Bone marrow (tissue), 2 donors: ENCODE data around the gene FAM149B1.
A peak's percentile ranks its signal among the peaks of the same experiment; 100 is the strongest.

Experiments
- DNase-seq, 2 donors: peaks; one replicate each; lab custom pipeline; 2025; lab: John Stamatoyannopoulos, UW

FAM149B1 gene

DNA sequence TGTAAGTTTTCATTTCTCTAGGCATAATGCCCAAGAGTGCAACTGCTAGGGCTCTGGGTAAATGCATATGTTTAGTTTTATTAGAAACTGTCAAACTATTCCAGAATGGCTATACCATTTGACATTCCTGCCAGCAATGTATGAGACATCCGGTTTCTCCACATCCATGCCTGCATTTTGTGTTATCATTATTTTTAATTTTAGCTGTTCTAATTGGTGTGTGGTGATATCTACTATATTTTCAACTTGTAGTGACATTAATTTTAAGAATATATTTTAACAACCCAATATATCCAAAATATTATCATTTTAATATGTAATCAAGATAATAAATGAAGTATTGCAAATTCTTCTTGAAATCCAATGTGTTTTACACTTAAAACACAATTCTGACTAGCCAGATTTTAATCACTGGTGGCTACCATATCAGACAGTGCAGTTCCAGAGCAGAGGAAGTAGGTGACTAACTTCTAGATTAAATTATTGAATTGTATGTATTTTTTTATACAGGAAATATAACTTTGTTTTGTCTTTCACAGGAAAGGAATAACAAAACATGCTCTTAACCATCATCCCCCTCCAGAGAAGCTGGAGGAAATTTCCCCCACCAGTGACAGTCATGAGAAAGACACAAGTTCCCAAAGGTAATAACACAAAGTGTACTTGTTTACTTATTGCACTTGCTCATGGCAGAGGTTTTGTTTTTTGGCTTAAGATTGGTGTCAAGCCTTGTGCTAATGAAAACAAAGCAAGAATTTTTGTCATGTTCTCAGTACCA, 6.4 kb downstream of the FAM149B1 start:
- no peak for DNase-seq

- no peak for DNase-seq
Observed at GRCh38 chr10:73182568-73182967, 14.6 kb downstream of the FAM149B1 start.

GRCh38 chr10:73183667-73184281, 15.9 kb downstream of the FAM149B1 start:
- DNase-seq = no peak

- no peak for DNase-seq
Observed at GRCh38 chr10:73186266-73186665, 18.3 kb downstream of the FAM149B1 start.

- DNase-seq = no peak
Observed at GRCh38 chr10:73190188-73190587, 22.3 kb downstream of the FAM149B1 start.

GRCh38 chr10:73205081-73205480, 37.2 kb downstream of the FAM149B1 start:
- no peak for DNase-seq

DNA sequence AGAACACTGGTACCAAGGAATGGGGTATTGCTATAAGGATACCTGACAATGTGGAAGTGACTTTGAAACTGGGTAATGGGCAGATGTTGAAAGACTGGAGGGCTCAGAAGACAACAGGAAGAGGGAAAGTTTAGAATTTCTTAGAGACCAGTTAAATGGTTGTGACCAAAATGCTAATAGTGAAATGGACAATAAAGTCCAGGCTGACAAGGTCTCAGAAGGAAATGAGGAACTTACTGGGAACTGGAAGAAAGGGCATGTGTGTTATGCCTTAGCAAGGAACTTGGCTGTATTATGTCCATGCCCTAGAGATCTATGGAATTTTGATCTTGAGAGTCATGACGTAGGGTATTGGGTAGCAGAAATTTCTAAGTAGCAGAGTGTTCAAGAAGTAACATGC, 38.0 kb downstream of the FAM149B1 start:
- DNase-seq = no peak

- DNase-seq = no peak
Observed at GRCh38 chr10:73206385-73206784, 38.5 kb downstream of the FAM149B1 start.

DNA sequence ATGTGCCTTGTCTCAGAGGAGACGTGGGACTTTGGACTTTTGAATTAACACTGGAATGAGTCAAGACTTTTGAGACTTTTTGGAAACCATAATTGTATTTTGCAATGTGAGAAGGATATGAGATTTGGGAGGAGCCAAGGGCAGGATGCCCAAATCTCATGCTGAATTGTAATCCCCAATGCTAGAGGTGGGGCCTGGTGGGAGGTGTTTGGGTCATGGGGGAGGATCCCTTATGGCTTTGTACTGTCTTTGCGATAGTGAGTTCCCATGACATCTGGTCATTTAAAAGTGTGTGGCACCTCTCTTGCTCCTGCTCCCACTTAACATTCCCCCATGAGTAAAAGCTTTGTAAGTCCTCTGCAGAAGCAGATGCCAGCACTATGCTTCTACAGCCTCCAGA, 40.0 kb downstream of the FAM149B1 start:
- DNase-seq = no peak

DNA sequence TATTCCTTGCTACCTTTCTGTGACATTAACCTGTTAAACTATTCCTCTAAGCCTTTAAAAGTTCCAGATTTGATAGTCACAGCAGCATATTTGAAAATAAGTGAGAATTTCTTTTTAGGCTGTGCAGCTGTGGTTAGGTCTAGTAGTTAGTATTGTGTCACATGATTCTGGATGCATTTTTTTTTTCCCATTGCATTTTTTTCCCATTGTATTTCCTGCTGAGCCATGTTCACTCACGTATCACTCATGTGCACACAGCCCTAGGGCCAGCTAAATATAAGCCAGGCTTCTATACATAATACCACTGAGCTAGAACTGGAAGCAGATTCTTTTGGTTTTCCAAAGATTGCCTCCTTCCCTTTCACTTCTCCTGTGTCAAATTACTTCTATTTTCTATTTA, 41.8 kb downstream of the FAM149B1 start:
- no peak for DNase-seq

GRCh38 chr10:73210395-73211105, 42.6 kb downstream of the FAM149B1 start:
- DNase-seq = no peak

GRCh38 chr10:73211106-73211811, 43.3 kb downstream of the FAM149B1 start:
- DNase-seq = no peak

- no peak for DNase-seq
Observed at GRCh38 chr10:73215749-73216148, 47.8 kb downstream of the FAM149B1 start.

DNA sequence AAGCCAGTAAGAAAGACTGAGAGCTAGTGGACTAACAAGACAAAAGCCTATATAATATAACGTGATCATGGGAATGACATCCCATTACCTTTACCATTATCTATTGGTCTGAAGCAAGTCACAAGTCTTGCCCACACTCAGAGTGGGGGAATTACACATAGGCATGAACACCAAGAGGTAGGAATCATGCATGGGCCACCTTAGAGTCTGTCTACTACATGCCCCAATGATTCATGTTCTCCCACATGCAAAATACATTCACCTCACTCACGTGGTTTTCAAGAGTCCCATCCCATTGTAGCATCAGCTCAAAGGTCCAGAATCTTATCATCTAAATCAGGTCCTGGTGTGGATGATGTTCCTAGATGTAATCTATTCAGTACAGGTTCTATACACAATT, 49.7 kb downstream of the FAM149B1 start:
- no peak for DNase-seq

- DNase-seq = peak in 1 of 2 donors; percentile 1
Observed at GRCh38 chr10:73218431-73219191, 50.7 kb downstream of the FAM149B1 start.

DNA sequence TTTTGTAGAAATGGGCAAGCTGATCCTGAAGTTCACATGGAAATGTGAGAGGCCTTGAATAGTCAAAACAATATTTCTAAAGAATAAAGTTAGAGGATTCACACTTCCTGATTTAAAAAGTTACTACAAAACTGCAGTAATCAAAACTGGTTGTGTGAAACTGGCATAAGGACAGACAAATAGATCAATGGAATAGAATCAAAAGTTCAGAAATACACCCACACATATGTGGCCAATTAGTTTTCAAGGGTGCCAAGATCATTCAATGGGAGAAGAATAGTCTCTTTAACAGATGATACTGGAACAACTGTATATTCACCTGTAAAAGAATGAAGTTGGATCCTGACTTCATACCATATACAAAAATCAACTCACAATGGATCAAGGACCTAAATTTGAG, 51.5 kb downstream of the FAM149B1 start:
- no peak for DNase-seq

DNA sequence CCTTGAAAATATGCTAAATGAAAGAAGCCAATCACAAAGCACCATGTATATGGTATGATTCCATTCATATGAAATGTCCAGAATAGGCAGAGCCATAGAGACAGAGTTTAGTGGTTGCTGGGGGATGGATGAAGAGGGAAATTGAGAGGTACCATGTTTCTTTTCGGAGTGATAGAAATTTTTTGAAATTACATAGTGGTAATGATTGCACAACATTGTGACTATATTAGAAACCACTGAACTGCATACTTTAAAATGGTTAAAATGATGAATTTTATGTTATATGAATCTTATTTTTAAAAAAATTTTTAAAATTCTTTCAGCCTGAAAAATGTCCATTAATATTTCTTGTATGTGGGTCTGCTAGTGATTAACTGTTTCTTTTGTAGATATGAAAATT, 53.1 kb downstream of the FAM149B1 start:
- DNase-seq = no peak

DNA sequence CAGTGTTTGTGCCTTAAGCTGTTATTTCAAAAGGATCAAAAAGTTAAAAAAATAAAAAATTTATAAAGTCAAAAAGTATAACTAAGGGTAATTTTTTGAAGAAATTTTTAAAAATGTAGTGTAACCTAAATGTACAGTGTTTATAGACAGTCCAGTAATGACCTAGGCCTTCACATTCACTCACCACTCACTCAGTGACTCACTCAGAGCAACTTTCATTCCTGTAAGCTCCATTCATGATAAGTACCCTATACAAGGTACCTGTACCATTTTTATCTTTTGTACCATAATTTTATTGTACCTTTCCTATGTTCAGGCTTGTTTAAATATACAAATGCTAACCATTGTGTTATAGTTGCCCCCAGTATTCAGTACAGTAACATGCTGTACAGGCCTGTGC, 57.6 kb downstream of the FAM149B1 start:
- DNase-seq = no peak

DNA sequence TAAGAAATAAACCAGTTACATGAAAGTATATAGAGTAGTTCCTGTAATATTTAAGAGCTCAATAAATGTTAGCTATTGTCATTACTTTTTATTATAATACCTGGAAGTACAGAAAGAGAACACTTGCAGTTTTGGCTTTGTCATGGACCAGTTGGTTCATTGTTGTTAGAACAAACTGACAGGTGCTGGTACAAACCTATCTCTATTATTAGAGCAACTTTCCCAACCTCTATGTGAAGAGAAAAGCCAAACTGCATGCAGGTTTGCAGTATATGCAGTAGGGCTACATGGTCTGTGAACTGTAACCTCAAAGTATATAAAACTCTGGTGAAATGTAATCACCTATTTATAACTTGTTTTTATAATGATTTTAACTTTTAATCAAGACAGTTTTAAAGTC, 58.7 kb downstream of the FAM149B1 start:
- no peak for DNase-seq

DNA sequence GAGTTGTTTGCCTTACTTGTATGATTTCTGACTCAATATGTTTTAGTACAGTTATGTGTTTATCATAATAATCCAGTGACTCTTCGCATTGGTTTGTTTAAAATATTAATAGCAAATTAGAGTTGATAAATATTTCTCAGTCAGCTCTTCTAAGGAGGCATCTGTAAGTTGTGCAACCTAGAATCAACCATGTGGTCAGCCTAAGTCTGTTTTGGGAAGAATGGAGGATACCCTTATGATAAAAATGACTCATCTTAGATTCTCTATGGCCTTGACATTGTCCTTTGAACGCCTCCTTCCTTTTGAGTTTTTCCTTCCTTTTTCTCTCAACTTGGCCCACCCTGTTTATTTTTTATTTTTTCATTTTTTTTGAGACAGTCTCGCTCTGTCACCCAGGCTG, 60.3 kb downstream of the FAM149B1 start:
- DNase-seq = peak in 1 of 2 donors; percentile 8

GRCh38 chr10:73229567-73229966, 61.6 kb downstream of the FAM149B1 start:
- DNase-seq = peak in 1 of 2 donors; percentile 29

GRCh38 chr10:73232887-73233286, 65.0 kb downstream of the FAM149B1 start:
- DNase-seq = no peak
